Muscle layer of colon (tissue), 2 donors: ENCODE measurements around the gene GRM5.

Source experiments
- H3K27ac ChIP-seq: one replicate; pipeline ENCODE4 v1.7.0; 2013; ENCODE audit warnings: low read depth, mild to moderate bottlenecking, low read length, moderate library complexity
- H3K27me3 ChIP-seq, 2 donors: one replicate each; pipeline ENCODE4 v1.7.0; 2013; ENCODE audit warnings: low read length in 2 of 2, mild to moderate bottlenecking in 2 of 2; ENCODE audit not compliant: insufficient read depth in 2 of 2, control insufficient read depth in 1 of 2
- H3K36me3 ChIP-seq: one replicate; pipeline ENCODE4 v1.7.0; 2013; ENCODE audit warnings: mild to moderate bottlenecking, low read length; ENCODE audit not compliant: insufficient read depth
- H3K4me1 ChIP-seq: one replicate; pipeline ENCODE4 v1.7.0; 2013; ENCODE audit warnings: mild to moderate bottlenecking, low read length; ENCODE audit not compliant: insufficient read depth
- H3K4me3 ChIP-seq, 2 donors: one replicate each; pipeline ENCODE4 v1.7.0; 2013; ENCODE audit warnings: low read length in 2 of 2, low read depth in 1 of 2, mild to moderate bottlenecking in 1 of 2, moderate library complexity in 1 of 2
- H3K9ac ChIP-seq: one replicate; pipeline ENCODE4 v1.7.0; 2013; ENCODE audit warnings: low read length
- H3K9me3 ChIP-seq: one replicate; pipeline ENCODE4 v1.7.0; 2013; ENCODE audit warnings: mild to moderate bottlenecking, low read length
- donor health status: abdominal sarcoma.
- donor health status: Adenocarcinoma of cecum.

GRM5 gene

GRCh38 chr11:88511006-88511405 lies 554.8 kb downstream of the GRM5 start:
- H3K36me3 ChIP-seq: no peaks in the 10 kb centered on the region
- no peaks in the 10 kb centered on the region for H3K9me3 ChIP-seq
- H3K27ac ChIP-seq: no peak overlapping the region
- H3K27me3 ChIP-seq: peaks cover 0 to 11% of the 10 kb centered on the region in 2 donors
- H3K4me1 ChIP-seq: no peaks in the 10 kb centered on the region
- no peak overlapping the region for H3K9ac ChIP-seq
- no peak overlapping the region for H3K4me3 ChIP-seq

- Histone ChIP-seq H3K9me3 (no peaks in the 10 kb centered on the region), H3K27ac (no peak overlapping the region), H3K9ac (no peak overlapping the region), H3K4me1 (no peaks in the 10 kb centered on the region), H3K36me3 (no peaks in the 10 kb centered on the region), H3K4me3 (peak overlapping the region; percentile 27 to 61), H3K27me3 (peaks cover 0 to 11% of the 10 kb centered on the region in 2 donors)
Measured at GRCh38 chr11:88508759-88509581, 556.8 kb downstream of the GRM5 start.

GRCh38 chr11:88508418-88508758 lies 557.4 kb downstream of the GRM5 start:
- Histone ChIP-seq H3K27me3 (peaks cover 0 to 11% of the 10 kb centered on the region in 2 donors), H3K4me1 (no peaks in the 10 kb centered on the region), H3K9ac (no peak overlapping the region), H3K9me3 (no peaks in the 10 kb centered on the region), H3K4me3 (peak overlapping the region; percentile 27 to 61), H3K27ac (no peak overlapping the region), H3K36me3 (no peaks in the 10 kb centered on the region)

- H3K27me3 ChIP-seq: peaks cover 0 to 11% of the 10 kb centered on the region in 2 donors
Measured at GRCh38 chr11:88507771-88508417, 557.9 kb downstream of the GRM5 start.

GRCh38 chr11:88501541-88501940 lies 564.2 kb downstream of the GRM5 start:
- H3K4me3 ChIP-seq: no peak overlapping the region
- H3K9me3 ChIP-seq: no peaks in the 10 kb centered on the region
- H3K9ac ChIP-seq: no peak overlapping the region
- no peak overlapping the region for H3K27ac ChIP-seq
- no peaks in the 10 kb centered on the region for H3K4me1 ChIP-seq
- H3K36me3 ChIP-seq: no peaks in the 10 kb centered on the region
- no peaks in the 10 kb centered on the region for H3K27me3 ChIP-seq

More at GRCh38 chr11:88507771-88508417, 557.9 kb downstream of the GRM5 start:
- Histone ChIP-seq H3K9ac (no peak overlapping the region), H3K36me3 (no peaks in the 10 kb centered on the region), H3K4me1 (no peaks in the 10 kb centered on the region), H3K4me3 (no peak overlapping the region), H3K27ac (no peak overlapping the region), H3K9me3 (no peaks in the 10 kb centered on the region)

- H3K4me1 ChIP-seq: no peaks in the 10 kb centered on the region
- H3K27ac ChIP-seq: no peak overlapping the region
- H3K4me3 ChIP-seq: no peak overlapping the region
- no peaks in the 10 kb centered on the region for H3K36me3 ChIP-seq
- no peak overlapping the region for H3K9ac ChIP-seq
- H3K9me3 ChIP-seq: no peaks in the 10 kb centered on the region
- H3K27me3 ChIP-seq: no peaks in the 10 kb centered on the region
Measured at GRCh38 chr11:88495836-88496235, 569.9 kb downstream of the GRM5 start.

GRCh38 chr11:88494848-88495247 lies 570.9 kb downstream of the GRM5 start:
- Histone ChIP-seq H3K4me1 (no peaks in the 10 kb centered on the region), H3K9me3 (no peaks in the 10 kb centered on the region), H3K27me3 (no peaks in the 10 kb centered on the region), H3K4me3 (no peak overlapping the region), H3K27ac (no peak overlapping the region), H3K9ac (no peak overlapping the region), H3K36me3 (no peaks in the 10 kb centered on the region)

- Histone ChIP-seq H3K9ac (no peak overlapping the region), H3K9me3 (no peaks in the 10 kb centered on the region), H3K4me3 (no peak overlapping the region), H3K27me3 (no peaks in the 10 kb centered on the region), H3K4me1 (no peaks in the 10 kb centered on the region), H3K27ac (no peak overlapping the region), H3K36me3 (no peaks in the 10 kb centered on the region)
Measured at GRCh38 chr11:88491674-88492073, 574.1 kb downstream of the GRM5 start.

GRCh38 chr11:88489030-88489429 lies 576.8 kb downstream of the GRM5 start:
- no peak overlapping the region for H3K9ac ChIP-seq
- H3K36me3 ChIP-seq: no peaks in the 10 kb centered on the region
- no peaks in the 10 kb centered on the region for H3K4me1 ChIP-seq
- H3K4me3 ChIP-seq: no peak overlapping the region
- no peak overlapping the region for H3K27ac ChIP-seq
- no peaks in the 10 kb centered on the region for H3K9me3 ChIP-seq
- H3K27me3 ChIP-seq: no peaks in the 10 kb centered on the region

GRCh38 chr11:88487646-88488045 lies 578.1 kb downstream of the GRM5 start:
- H3K4me1 ChIP-seq: no peaks in the 10 kb centered on the region
- H3K27me3 ChIP-seq: no peaks in the 10 kb centered on the region
- no peak overlapping the region for H3K9ac ChIP-seq
- no peaks in the 10 kb centered on the region for H3K36me3 ChIP-seq
- no peak overlapping the region for H3K27ac ChIP-seq
- H3K4me3 ChIP-seq: no peak overlapping the region
- H3K9me3 ChIP-seq: no peaks in the 10 kb centered on the region

- no peaks in the 10 kb centered on the region for H3K9me3 ChIP-seq
- H3K27me3 ChIP-seq: no peaks in the 10 kb centered on the region
- H3K27ac ChIP-seq: no peak overlapping the region
- no peaks in the 10 kb centered on the region for H3K36me3 ChIP-seq
- no peak overlapping the region for H3K4me3 ChIP-seq
- H3K4me1 ChIP-seq: peaks cover 12% of the 10 kb centered on the region
- H3K9ac ChIP-seq: no peak overlapping the region
Measured at GRCh38 chr11:88484873-88485621, 580.7 kb downstream of the GRM5 start.
